Liver (tissue), 9 donors: ENCODE data around the gene DOCK9. TPM values are rescaled to one million over a fixed set of nuclear protein-coding genes. Genes with fewer than 3 reads are reported as not detected.

ENCODE experiments used
- DNase-seq: peaks from one replicate; pipeline ENCODE4 v3.0.0-alpha.2; 2017; ENCODE audit warnings: low spot score
- H3K27ac ChIP-seq, 2 donors: one replicate each; pipeline ENCODE4 v1.7.0; 2013; ENCODE audit warnings: inconsistent platforms in 2 of 2, low read length in 2 of 2, control low read depth in 1 of 2, low read depth in 1 of 2, mild to moderate bottlenecking in 1 of 2
- H3K27me3 ChIP-seq, 4 donors: one replicate each; pipeline versions ENCODE4 v1.6.1 to v1.7.0; 2013; ENCODE audit warnings: low read length in 3 of 4, inconsistent platforms in 1 of 4, mild to moderate bottlenecking in 1 of 4, moderate library complexity in 1 of 4; ENCODE audit not compliant: control insufficient read depth in 4 of 4, insufficient read depth in 4 of 4
- H3K36me3 ChIP-seq, 4 donors: one replicate each; pipeline versions ENCODE4 v1.6.1 to v1.7.0; 2013; ENCODE audit warnings: low read length in 3 of 4, mild to moderate bottlenecking in 3 of 4, low read depth in 1 of 4, moderate library complexity in 1 of 4; ENCODE audit not compliant: control insufficient read depth in 4 of 4, insufficient read depth in 3 of 4
- H3K4me1 ChIP-seq, 4 donors: one replicate each; pipeline versions ENCODE4 v1.6.1 to v1.7.0; 2013; ENCODE audit warnings: low read length in 3 of 4, mild to moderate bottlenecking in 3 of 4, moderate library complexity in 1 of 4; ENCODE audit not compliant: control insufficient read depth in 4 of 4, insufficient read depth in 4 of 4
- H3K4me3 ChIP-seq, 3 donors: one replicate each; pipeline versions ENCODE4 v1.6.1 to v1.7.0; 2013; ENCODE audit warnings: low read length in 3 of 3, control low read depth in 1 of 3, low read depth in 1 of 3, mild to moderate bottlenecking in 1 of 3
- H3K9ac ChIP-seq, 2 donors: one replicate each; pipeline ENCODE4 v1.7.0; 2013; ENCODE audit warnings: low read length in 2 of 2, mild to moderate bottlenecking in 2 of 2, moderate library complexity in 2 of 2, control low read depth in 1 of 2, low read depth in 1 of 2
- H3K9me3 ChIP-seq, 4 donors: one replicate each; pipeline versions ENCODE4 v1.6.1 to v1.7.0; 2013; ENCODE audit warnings: low read length in 3 of 4; ENCODE audit not compliant: control insufficient read depth in 4 of 4
- GABPA ChIP-seq, 2 donors: IDR thresholded peaks in 1 of 2; conservative IDR thresholded peaks in 1 of 2; 2 replicates each; pipeline ENCODE4 v1.6.1; 2016; ENCODE audit warnings: antibody characterized with exemption in 2 of 2, mild to moderate bottlenecking in 1 of 2, moderate library complexity in 1 of 2
- HNF4A ChIP-seq, 2 donors: conservative IDR thresholded peaks; 2 replicates each; pipeline ENCODE4 v1.6.1; 2016; ENCODE audit warnings: antibody characterized with exemption in 2 of 2, mild to moderate bottlenecking in 2 of 2
- HNF4G ChIP-seq: IDR thresholded peaks from 2 replicates; pipeline ENCODE4 v1.6.1; 2016; ENCODE audit warnings: antibody characterized with exemption
- RAD21 ChIP-seq, 2 donors: IDR thresholded peaks; 2 replicates each; pipeline ENCODE4 v1.6.1; 2016; ENCODE audit warnings: antibody characterized with exemption in 2 of 2, mild to moderate bottlenecking in 2 of 2
- SP1 ChIP-seq: IDR thresholded peaks from 2 replicates; pipeline ENCODE4 v1.6.1; 2018; ENCODE audit warnings: antibody characterized with exemption, mild to moderate bottlenecking
- TAF1 ChIP-seq: conservative IDR thresholded peaks from 2 replicates; pipeline ENCODE4 v1.6.1; 2016; ENCODE audit warnings: antibody characterized with exemption, mild to moderate bottlenecking
- YY1 ChIP-seq: IDR thresholded peaks from 2 replicates; pipeline ENCODE4 v1.6.1; 2016; ENCODE audit warnings: antibody characterized with exemption, mild to moderate bottlenecking
- WGBS: extraction: QIAGEN DNeasy Blood & Tissue Kit; methylation state at CpG from one replicate; pipeline ENCODE4 v1.1.7; 2013; 5-methylcytosine and 5-hydroxymethylcytosine counted together
- polyA plus RNA-seq, 2 donors: library from polyadenylated mRNA; stranded (reverse) in 1 of 2; unstranded in 1 of 2; fragments of 200-250 nt in 1 of 2; fragments of >200 nt in 1 of 2; fragmentation: Nextera tagmentation in 1 of 2; extraction: Ambion mirVana in 1 of 2; gene quantifications; one replicate each; pipeline versions ENCODE4 v1.2.1 to v1.2.3, GENCODE V29; 2013 to 2015
- total RNA-seq, 2 donors: library from RNA; depleted of rRNA; stranded (reverse); fragments of >200 nt; gene quantifications; one replicate each; pipeline ENCODE4 v1.2.3, GENCODE V29; 2014
- TF ChIP-seq, protein P1 (sequence below): IDR thresholded peaks from 2 replicates; pipeline ENCODE4 v1.6.1; 2016; ENCODE audit warnings: antibody characterized with exemption
- TF ChIP-seq, protein P2 (sequence below): IDR thresholded peaks from 2 replicates; pipeline ENCODE4 v1.6.1; 2016; ENCODE audit warnings: antibody characterized with exemption
- TF ChIP-seq, protein P3 (sequence below): fragments of 150-350 bp; IDR thresholded peaks from 2 replicates; pipeline ENCODE4 v1.5.1; 2017; ENCODE audit warnings: improper control_type of control experiment, low read depth, low read length; ENCODE audit not compliant: missing input control
- TF ChIP-seq, protein P4 (sequence below): IDR thresholded peaks from 2 replicates; pipeline ENCODE4 v1.6.1; 2016; ENCODE audit warnings: antibody characterized with exemption
- TF ChIP-seq, protein P5 (sequence below): IDR thresholded peaks from 2 replicates; pipeline ENCODE4 v1.6.1; 2016; ENCODE audit warnings: antibody characterized with exemption, mild to moderate bottlenecking
- donor health status: healthy.
- donor health status: healthy.
- donor health status: healthy.
- donor health status: healthy.
- donor health status: healthy.

Gene DOCK9
- total and polyA plus RNA-seq, 4 donors, result 5.4 to 31.3 (median 10.6) TPM

DNA sequence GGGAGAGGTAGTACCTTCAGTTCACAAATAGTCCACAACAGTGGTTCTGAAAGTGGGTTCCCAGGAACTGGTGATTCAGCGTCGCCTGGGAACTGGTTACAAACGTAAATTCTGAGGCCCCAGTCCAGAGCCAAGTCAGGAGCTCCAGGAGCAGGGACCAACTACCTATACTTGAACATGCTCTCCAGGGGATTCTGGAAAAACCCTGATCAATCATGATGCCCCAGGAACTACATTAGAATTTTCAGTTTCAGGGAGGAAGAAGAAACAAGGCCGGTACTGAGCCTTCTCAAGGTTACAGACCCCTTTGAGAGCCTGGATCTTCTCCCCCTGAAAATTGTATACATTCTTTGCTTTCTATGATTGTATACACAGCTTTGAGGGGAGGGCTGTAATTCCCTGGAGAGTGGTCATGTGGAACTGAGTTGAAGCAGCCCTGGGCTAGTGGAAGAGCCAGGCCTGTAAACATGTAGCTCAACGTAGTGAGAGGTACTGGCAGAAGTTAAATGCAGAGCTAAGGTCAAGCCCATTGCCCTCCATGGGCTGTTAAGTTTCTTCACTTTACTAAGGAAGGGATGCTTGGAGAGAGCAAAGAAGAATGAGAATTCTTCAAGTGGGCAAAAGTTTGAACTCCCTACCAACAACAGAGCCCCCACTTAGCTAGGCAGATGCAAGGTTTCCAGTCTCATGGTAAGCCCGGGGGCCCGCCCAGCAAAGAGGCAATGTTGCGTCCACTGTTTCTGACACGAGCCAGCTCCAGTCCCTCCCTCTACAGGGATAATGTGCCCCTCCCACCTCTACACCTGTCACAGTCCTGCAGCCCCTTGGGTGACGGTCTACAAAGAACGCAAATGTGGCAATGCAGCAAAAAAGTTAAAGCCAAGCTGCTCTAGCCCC is 17.0 kb downstream of the DOCK9 start:
- DNase-seq, result no peak
- H3K36me3 ChIP-seq, result no peaks in the 10 kb centered on the region
- no peak overlapping the region for H3K27ac ChIP-seq

More for the DNA sequence above, 17.0 kb downstream of the DOCK9 start:
- WGBS, result 95% methylated on average over 11 of the region's 11 CpGs
- no peak overlapping the region for H3K9ac ChIP-seq
- no peaks in the 10 kb centered on the region for H3K9me3 ChIP-seq
- peaks cover 0 to 3% (median 0%) of the 10 kb centered on the region in 4 donors for H3K4me1 ChIP-seq
- no peaks in the 10 kb centered on the region for H3K27me3 ChIP-seq
- TF ChIP-seq RAD21 (IDR thresholded peaks at IDR 0.05), result no peak
- TF ChIP-seq TAF1, result no peak
- TF ChIP-seq, protein P1, sequence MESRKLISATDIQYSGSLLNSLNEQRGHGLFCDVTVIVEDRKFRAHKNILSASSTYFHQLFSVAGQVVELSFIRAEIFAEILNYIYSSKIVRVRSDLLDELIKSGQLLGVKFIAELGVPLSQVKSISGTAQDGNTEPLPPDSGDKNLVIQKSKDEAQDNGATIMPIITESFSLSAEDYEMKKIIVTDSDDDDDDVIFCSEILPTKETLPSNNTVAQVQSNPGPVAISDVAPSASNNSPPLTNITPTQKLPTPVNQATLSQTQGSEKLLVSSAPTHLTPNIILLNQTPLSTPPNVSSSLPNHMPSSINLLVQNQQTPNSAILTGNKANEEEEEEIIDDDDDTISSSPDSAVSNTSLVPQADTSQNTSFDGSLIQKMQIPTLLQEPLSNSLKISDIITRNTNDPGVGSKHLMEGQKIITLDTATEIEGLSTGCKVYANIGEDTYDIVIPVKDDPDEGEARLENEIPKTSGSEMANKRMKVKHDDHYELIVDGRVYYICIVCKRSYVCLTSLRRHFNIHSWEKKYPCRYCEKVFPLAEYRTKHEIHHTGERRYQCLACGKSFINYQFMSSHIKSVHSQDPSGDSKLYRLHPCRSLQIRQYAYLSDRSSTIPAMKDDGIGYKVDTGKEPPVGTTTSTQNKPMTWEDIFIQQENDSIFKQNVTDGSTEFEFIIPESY, result no peak
- TF ChIP-seq, protein P2, sequence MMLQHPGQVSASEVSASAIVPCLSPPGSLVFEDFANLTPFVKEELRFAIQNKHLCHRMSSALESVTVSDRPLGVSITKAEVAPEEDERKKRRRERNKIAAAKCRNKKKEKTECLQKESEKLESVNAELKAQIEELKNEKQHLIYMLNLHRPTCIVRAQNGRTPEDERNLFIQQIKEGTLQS, result no peak
- TF ChIP-seq, protein P3, sequence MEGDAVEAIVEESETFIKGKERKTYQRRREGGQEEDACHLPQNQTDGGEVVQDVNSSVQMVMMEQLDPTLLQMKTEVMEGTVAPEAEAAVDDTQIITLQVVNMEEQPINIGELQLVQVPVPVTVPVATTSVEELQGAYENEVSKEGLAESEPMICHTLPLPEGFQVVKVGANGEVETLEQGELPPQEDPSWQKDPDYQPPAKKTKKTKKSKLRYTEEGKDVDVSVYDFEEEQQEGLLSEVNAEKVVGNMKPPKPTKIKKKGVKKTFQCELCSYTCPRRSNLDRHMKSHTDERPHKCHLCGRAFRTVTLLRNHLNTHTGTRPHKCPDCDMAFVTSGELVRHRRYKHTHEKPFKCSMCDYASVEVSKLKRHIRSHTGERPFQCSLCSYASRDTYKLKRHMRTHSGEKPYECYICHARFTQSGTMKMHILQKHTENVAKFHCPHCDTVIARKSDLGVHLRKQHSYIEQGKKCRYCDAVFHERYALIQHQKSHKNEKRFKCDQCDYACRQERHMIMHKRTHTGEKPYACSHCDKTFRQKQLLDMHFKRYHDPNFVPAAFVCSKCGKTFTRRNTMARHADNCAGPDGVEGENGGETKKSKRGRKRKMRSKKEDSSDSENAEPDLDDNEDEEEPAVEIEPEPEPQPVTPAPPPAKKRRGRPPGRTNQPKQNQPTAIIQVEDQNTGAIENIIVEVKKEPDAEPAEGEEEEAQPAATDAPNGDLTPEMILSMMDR, result no peak
- no peak for TF ChIP-seq YY1
- no peak for TF ChIP-seq GABPA (IDR thresholded peaks at IDR 0.05 in 1 of 2, conservative IDR thresholded peaks at IDR 0.05 in 1 of 2)
- TF ChIP-seq, protein P4, sequence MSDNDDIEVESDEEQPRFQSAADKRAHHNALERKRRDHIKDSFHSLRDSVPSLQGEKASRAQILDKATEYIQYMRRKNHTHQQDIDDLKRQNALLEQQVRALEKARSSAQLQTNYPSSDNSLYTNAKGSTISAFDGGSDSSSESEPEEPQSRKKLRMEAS, result no peak
- no peak for TF ChIP-seq HNF4A (conservative IDR thresholded peaks at IDR 0.05)
- no peak for TF ChIP-seq SP1
- no peak for TF ChIP-seq HNF4G
- TF ChIP-seq, protein P5, sequence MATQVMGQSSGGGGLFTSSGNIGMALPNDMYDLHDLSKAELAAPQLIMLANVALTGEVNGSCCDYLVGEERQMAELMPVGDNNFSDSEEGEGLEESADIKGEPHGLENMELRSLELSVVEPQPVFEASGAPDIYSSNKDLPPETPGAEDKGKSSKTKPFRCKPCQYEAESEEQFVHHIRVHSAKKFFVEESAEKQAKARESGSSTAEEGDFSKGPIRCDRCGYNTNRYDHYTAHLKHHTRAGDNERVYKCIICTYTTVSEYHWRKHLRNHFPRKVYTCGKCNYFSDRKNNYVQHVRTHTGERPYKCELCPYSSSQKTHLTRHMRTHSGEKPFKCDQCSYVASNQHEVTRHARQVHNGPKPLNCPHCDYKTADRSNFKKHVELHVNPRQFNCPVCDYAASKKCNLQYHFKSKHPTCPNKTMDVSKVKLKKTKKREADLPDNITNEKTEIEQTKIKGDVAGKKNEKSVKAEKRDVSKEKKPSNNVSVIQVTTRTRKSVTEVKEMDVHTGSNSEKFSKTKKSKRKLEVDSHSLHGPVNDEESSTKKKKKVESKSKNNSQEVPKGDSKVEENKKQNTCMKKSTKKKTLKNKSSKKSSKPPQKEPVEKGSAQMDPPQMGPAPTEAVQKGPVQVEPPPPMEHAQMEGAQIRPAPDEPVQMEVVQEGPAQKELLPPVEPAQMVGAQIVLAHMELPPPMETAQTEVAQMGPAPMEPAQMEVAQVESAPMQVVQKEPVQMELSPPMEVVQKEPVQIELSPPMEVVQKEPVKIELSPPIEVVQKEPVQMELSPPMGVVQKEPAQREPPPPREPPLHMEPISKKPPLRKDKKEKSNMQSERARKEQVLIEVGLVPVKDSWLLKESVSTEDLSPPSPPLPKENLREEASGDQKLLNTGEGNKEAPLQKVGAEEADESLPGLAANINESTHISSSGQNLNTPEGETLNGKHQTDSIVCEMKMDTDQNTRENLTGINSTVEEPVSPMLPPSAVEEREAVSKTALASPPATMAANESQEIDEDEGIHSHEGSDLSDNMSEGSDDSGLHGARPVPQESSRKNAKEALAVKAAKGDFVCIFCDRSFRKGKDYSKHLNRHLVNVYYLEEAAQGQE, result no peak
- no peak overlapping the region for H3K4me3 ChIP-seq
